Mucosa of gallbladder (tissue), 1 donor: Measurements from ENCODE around the gene CTDNEP1. TPM values are rescaled to one million over a fixed set of nuclear protein-coding genes. Genes with fewer than 3 reads are reported as not detected.
"Not testable (repeated sequence)": the region's sequence is repeated elsewhere in the genome, so short reads cannot be mapped to it uniquely, and the experiment has no call there.

Experiments used
- DNase-seq: peaks from one replicate; pipeline ENCODE4 v3.0.0-alpha.2; 2020; ENCODE audit warnings: low spot score
- total RNA-seq: library from RNA; stranded (reverse); gene quantifications from one replicate; pipeline ENCODE4 v1.2.1, GENCODE V29; 2021
- donor health status: DM: no; HTN: no; CAD: no.

Gene CTDNEP1
- total RNA-seq, 1 donor from 2014 or later: 107 TPM

DNA sequence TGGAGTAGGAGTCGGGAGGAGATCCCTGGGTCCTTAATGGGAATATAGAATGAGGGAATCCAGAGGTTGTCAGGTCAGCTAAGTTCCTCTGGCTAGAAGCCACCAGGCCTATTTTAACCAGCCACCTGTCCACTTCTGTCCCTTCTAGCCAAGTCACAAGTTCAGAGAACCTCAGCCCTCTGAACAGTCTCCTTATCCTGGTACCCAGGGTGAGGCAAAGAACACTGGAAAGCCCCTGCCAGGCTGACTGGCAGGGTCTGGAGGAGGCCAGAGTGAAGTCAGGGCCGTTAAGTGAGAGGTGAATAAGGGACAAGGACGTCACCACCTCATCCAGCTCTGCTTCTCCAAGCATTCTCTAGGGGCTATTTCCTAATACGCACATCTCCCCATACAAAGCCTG, 2.7 kb downstream of the CTDNEP1 start:
- no peak for DNase-seq

DNA sequence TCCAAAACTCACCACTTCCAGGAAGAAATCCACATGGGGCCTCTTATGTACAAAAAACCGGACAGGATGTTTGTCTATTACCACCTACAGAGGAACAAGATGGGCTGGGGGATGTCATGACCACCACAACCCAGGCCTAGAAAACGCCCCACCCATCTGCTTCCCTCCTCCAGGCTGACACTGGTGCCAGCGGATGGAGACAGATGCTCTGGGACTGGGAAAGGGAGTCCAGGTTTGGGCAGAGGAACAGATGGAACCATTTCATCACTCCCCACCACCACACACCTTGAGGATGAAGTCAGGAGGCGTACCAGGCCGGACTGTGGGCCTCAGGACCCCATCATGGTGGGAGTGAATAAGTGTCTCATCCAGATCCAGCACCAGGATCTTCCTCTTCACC, 4.8 kb downstream of the CTDNEP1 start:
- DNase-seq: no peak

DNA sequence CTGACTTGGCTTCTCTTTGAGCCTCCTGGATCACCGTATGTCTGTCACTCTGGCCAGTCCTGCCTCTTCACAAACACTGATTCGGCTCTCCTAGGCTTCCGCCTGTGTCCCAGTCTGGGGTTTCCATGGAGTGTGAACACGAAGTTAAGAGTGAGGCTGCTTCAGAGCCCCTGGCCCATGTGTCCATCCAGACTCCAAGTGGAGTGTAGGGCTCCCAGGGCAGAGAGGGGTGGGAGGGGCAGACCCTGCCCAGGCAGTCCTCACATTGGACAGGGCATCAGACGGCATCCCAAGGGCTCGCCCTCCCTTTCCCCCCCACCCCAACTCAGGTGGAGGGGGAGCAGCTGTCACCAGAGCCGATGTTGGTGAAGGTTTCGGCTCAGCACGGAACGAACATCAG, 7.7 kb downstream of the CTDNEP1 start:
- DNase-seq: not testable (repeated sequence)

DNA sequence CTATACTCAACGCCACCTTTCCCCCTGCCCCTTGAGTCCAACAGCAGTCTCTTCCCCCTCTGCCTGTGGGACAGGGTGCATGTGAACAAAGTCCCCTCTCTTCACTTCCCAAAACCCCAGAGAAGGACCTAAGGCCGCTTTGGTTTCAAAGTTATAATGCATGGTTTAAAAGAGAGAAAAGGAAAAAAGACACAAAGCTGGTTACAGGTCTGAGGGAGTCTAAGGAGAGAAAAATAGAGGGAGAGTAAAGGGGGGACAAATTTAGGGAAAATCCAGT, 8.1 kb downstream of the CTDNEP1 start:
- DNase-seq: no peak

DNA sequence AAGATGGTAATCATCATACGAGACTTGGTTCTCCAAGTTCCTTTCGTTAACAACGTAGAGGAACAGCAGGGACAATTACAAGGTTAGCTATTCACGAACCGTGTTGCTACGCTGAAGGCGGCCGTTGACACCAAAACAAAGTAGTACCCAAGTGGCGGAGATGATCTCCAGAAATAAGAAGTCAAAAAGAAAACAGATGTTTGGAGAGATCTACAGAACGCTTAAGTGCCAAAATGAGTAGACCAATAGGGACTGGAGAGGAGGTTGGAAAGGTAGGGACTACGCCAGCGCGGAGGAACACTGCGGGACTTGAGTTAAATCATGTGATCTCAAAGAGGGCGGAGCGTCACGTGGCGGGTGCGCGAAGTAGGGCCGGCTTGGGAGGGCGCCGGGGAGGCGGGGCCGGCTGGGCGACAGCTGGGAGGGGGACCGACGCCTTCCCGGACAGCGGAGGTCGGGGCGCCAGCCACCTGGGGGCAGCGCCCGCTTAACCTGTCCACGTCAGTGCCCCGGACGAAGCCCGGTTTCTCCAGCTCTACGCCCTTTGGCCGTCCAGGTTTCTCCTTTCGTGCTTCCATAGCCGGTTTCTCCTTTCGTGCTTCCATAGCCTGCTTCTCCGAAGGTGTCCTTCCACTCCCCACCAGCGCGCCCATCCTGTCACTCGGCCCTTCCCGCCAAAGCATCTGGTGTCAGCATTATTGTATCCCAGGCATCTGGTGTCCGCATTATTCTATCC, 8.6 kb downstream of the CTDNEP1 start:
- peak; percentile 95 for DNase-seq

DNA sequence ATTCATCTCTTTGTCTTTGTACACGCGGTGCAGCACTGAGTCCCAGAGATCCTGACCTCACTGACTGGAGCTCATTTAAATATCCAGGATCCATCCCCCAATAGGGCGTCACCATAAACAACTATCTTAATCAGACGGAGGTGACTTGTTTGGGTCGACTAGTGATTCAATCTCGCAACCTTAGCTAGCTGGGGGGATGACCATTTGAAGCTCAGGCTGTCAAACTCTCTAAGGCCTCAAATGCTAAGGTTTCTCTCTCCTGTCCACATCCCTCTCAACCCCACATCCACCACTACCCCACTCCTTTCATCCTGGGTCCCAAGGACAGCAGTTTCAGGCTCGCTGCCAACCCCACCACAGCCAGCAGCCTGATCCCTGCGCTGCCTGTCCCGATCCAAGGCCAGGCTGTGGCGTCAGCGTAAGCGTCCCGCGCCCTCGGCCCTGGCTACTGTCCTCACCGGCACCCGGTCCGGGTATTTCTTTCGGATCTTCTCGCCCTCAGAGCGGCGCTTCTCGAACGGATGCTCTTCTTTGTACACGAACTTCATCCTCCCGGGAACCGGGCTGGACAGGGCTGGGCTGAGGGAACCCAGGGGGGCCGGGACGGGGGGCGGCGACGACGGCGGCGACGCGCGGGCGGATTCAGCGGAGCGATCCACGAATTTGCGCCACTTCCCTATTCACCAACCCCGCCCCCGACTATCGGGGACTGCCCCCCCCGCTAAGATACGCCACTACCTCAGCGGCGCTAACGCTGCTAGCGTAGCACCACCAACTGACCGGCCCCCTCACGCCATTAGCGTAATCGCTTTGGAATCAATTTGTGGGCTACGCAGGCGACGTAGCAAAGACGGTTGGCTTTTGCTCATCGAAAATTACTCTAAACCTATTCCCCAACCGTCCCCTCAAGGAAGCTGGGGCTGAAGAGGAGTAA, 9.5 kb downstream of the CTDNEP1 start, which contains the start of gene GABARAP:
Gene GABARAP (minus strand): TSS at position 667 of the 934 bp plus-strand sequence. CDS start 119 bp downstream, at position 548.
- DNase-seq: peak; percentile 95

DNA sequence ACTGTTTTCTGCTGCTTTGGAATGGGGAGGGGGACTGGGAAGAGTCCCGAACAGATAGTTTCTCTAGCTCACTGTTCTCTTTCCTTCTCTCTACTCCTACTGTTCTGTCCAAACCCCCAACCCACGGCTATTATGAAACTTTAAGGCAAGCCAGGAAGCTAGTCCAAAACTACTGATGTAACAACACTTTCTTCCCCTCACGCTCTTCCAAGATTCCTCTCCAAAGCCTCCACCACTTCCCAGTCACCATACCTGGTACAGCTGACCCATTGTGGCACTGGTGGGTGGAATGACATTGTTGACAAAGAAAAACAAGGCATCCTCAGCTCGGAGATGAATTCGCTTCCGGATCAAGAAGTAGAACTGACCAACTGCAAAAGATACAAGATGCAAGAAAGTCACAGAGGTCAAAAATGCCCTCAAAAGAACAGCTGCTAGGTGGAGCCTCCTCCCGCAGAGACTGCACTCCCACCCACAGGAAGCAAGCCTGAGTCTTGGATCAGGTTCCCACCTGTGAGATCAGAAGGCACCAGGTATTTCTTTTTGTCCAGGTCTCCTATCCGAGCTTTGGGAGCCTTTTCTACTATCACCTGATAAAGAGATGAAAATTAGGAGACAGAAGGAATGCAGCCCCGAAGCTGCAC, 10.3 kb downstream of the CTDNEP1 start:
- DNase-seq: no peak

DNA sequence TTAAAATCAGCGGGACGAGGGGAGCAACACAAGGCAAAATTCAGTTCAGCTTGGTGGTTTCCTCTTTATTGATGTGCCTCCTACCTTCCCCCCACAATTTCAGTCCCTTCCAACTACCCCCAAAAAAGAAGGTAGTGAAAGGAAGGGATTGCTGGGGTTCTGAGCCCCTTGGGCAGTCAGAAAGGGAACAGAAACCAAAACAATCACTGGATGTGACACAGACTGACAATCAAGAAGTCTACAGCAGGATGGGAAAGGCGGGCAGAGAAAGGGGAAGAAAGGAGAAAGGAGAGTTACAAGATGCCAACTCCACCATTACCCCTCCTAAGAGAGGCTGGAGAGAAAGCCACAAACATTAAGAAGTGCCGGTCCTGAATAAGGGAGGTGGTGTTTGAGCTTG, 11.2 kb downstream of the CTDNEP1 start:
- DNase-seq: no peak

DNA sequence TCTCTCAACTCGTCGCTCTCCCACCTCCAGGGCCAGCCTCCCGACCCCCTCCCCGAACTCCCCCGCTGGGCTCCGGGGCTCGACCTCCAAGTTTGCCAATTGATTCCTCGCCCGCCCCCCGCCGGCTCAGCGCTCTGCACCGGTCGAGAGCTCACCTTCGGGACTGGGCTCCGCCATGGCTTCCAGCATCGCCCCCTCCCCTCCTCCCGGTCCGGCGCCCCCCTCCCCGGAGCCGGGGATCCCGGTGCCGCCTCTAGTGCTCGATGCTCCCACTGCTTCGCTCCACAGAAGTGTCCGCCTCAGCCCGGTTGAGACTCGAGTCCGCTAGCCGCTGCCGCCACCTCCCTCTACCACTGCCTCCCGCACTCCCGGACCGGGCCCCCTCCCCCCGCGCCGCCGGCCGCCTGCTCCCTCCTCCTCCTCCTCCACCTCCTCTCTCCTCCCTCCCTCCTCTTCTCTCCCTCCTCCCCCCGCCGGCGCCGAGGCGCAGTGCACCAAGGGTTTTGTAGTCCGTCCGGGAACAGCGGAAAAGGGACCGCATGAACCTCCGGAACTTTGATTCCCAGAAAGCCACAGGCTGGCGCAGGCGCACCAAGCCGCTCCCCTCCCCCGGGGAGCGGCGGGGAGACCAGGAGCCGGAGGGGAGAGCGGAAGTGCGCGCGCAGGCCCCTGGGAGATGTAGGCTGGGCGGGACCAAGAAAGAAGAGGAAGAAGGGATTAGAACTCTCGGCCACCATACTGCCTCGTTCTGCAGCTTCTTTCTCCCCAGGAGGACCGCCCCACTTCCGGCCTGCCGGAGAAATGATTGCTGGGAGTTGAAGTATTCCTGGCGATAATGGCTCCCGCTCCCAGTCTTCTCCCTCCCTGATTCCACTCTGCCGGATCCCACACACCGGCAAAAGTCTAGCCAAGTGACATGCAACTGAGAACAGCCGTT, 12.2 kb downstream of the CTDNEP1 start, which contains the start of gene PHF23:
Gene PHF23 (minus strand): TSS at position 367 of the 937 bp plus-strand sequence. CDS start 178 bp downstream, at position 189.
- DNase-seq: peak; percentile 99

DNA sequence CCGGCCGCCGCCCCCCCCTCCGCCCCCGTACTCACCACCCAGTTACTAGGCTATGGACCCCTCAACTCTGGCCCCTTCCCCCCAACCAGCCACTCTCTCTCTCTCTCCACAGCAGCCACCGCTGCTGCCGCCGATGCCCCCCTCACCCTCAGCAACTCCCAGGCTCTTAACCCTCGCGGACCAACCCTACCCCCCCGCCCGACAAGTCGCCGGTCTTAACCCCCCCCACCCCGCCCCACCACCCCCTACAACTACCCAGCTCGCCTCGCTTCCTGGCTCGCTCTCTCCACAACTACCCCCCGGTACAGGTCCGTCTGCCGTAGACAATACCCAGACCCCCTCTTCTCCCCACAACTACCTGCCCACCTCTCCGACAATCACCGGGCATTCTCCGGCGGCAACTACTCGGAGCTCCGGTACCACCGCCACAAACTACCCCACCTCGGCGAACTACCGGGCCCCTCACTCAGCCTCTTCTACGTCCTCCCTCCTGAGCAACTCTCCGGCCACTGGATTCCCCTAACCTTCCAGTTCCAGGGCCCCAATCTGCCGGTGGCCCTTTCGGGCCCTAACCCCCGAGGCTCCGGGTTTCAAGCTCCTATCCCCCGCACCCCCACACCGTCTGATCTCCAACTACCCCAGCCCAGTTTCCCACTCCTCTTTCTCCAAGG, 13.0 kb downstream of the CTDNEP1 start:
- DNase-seq: no peak

DNA sequence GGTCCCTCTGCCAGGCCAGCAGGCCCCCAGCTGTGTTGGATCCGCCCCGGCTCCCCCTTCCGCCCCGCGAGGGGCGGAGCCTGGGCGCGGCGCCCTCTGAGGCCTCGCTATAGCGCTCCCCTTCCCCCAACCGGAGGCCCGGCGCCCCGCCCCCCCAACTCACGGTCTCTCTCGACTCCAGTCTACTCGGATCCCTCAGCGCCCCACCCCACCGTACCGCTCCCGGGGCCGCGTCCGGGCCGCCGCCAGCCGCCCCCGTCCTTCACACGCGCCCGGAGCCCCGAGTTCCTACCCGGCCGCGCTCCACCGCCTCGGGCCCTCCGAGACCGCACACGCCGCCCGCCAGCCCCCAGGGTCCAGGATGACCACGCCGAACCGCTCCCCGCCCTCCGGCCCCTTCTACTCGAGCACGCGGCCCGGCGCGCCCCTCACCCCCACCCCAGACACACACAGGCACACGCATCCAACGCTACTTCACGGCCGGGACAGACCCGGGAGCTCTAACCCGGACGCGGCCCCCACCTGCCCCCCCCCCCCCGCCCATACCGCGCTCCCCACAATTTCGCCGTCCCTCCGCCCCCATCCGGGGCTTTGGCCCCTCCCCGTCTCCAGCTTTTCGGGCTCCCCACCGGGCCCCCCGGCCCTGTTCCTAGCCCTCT, 13.6 kb downstream of the CTDNEP1 start:
- DNase-seq: peak; percentile 76

DNA sequence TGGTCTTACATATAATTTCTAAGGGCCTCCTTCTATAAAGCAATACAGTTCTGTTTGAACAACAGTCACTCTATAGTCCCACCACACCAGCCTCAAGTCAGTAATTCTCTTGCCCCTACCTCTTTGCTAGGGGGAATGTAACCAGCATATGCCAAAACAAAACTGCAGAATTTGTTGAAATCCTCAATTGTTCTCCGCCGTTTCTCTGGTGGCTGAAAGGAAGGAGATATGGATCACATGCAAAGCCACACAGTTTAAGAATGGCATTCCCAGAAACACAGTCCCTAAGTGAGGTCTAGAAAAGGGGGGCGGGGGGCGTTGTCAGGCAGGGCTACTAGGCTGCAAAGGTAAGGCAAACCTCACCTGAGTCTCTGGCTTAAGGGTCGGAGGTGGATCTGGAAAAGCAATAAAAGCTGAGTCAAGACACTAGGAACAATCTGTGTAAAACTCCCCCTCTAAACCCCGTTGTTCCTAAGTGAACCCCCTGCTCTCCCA, 14.2 kb downstream of the CTDNEP1 start:
- DNase-seq: no peak

DNA sequence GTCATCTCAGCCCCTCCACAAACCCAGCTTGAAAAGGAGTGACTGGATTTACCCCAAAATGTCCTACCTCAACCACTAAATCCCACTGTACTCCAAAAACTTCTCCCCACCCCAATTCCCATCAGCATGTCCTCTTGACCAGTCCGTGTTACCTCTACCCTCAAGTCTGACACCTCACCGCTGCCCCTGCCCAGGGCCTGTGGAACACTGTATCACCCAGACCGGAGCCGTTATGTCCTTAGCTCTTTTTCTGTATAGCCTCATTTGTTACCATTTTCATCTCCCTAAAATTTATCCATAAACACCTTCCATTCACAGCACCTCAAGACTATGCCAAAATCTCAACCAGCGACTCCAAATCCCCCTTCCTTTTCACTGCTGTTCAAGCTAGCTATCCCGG, 14.7 kb downstream of the CTDNEP1 start:
- DNase-seq: no peak

DNA sequence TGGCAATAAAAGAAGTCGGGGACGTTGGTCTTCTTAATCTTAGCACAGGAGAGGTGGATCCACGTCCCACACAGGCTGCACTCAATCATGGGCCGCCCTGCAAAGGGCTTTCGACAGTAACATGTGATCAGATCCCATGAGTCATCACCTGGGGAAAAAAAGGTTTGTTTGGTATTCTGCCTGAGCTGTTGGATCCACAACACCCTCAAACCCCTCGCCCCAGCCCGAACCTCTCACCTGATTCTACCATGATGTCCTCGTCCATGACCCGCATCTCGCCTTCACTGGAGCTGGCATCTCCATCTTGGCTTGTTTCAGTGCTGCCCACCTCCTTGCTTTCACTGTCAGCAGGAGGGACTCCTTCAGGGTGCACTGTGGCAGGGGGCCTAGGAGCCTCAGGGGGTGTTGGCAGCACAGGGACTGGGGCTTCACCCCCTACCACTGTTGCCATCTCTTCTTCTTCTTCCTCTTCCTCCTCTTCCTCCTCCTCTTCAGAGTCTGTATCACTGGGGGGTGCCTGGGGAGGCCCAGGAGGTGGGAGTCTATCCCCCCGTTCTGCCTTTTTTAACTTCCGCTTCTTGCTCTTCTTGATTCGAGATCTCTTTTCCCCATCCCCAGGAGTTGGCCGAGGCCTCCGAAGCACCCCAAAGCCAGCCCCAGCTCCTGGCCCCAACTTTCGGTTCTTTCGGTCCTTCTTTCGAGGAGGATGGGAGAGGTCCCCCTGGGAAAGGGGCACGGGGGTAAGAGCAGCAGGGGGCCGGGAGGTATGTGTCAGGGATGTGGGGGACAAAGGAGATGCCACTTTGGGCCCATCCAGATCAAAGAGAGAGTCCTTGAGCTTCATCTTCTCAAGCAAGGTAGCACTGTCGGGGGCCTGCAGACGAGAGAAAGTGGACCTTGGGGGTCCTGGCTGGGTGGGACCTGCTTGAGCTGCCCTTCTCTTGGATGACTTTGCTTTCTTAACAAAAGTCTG, 15.6 kb downstream of the CTDNEP1 start:
- DNase-seq: no peak

DNA sequence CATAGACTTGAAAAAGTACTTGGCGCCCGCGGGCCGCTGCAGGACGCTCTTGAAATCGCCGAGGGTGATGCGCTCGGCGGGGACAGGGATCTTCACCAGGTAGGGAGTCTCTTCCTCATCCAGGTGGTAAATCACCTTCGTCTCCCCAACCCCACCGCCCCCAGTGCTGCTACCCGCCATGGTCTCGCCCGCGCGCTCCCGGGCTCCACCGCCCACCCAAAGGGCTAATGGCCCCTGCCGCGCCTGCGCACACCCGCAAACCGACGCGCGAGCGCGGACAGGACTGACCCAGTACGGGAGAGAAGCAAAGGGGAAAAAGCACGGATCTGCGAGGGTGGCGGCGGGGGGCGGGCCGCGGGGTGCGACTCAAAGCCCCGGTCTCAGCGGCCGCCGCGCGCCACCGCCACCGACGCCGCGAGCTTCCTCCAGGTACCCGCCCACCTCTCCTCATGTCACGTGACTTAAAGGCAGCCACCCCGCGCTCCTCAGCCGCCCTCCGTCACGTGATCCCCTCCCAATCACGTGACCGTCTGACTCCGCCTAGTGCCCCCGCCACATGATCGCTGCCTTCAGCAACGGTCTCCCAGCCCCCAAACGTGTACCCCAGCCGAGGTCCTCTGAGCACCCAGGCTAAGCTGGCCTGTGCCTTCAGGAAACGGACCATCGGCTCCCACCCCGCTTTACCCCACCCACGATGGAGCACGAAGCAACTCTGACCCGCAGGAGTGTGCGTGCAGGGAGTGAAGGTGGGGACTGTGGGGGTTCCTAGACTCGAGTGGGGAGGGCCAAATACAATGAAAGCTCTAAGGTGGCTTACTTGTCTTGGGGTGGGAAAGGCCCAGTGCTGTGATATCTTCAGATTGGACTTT, 17.2 kb downstream of the CTDNEP1 start, which contains the start of gene DVL2:
Gene DVL2 (minus strand): TSS at position 435 of the 869 bp plus-strand sequence. CDS start 255 bp downstream, at position 180.
- DNase-seq: peak; percentile 97

DNA sequence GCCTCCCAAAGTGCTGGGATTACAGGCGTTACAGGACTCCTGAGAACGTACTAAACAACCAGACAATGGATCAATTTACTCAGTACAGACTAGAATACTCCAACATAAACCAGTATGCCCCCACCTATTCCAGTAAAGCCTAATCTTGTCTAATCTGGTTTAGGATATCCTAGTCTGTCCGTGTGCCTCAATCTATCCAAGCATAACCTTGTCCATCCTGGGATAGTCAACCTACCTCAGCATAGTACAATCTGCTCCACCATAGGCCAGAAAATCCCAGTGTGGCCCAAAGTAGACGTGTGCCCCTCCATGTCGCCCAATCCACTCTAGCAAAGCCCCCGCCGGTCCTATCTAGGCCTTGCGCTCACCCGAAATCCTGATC, 17.8 kb downstream of the CTDNEP1 start:
- DNase-seq: no peak

DNA sequence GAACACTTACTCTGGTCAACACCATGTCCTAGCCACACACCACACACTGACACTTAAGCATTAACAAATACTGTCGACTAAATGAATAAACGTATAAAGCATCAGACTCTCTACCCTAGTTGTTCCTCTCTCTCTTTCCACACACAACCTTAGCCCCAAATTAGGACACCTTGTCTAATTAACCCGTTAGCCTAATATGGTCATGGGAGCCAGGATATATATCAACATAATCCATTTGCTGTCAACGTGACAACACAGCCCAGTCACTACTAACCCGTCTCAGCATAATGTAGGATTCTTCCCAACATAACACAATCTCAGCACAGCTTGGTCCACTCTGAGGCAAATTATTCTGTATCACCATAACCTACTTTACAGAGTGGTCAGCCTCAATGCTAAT, 19.4 kb downstream of the CTDNEP1 start:
- DNase-seq: no peak

DNA sequence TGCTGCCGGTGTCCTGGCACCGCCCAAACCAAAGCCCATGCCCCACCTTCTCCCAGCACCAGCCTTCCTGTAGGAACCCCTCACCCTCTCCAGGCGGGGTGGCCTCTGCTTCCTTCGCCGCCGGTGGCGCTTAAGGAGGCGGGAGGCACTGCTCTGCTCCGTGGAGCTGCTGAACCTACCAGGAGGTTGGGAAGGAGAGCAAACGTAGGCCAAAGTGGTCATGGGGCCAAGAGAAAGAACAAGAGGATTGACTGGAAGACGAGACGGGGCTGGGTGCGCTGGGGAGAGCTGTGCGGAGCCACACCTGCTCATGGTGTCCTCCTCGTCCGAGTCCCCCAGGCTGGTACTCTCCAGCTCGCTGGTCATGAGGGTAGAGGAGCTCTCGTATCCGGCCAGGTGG, 22.0 kb downstream of the CTDNEP1 start:
- DNase-seq: no peak
